ENCODE measurements around the gene NBPF15. TPM values are rescaled to one million over a fixed set of nuclear protein-coding genes. Genes with fewer than 3 reads are reported as not detected.
"Not testable (repeated sequence)": the region's sequence is repeated elsewhere in the genome, so short reads cannot be mapped to it uniquely, and the experiment has no call there.

Gene NBPF15
- total RNA-seq, 2 donors from 2014 or later = 98.8 to 125 TPM

DNA sequence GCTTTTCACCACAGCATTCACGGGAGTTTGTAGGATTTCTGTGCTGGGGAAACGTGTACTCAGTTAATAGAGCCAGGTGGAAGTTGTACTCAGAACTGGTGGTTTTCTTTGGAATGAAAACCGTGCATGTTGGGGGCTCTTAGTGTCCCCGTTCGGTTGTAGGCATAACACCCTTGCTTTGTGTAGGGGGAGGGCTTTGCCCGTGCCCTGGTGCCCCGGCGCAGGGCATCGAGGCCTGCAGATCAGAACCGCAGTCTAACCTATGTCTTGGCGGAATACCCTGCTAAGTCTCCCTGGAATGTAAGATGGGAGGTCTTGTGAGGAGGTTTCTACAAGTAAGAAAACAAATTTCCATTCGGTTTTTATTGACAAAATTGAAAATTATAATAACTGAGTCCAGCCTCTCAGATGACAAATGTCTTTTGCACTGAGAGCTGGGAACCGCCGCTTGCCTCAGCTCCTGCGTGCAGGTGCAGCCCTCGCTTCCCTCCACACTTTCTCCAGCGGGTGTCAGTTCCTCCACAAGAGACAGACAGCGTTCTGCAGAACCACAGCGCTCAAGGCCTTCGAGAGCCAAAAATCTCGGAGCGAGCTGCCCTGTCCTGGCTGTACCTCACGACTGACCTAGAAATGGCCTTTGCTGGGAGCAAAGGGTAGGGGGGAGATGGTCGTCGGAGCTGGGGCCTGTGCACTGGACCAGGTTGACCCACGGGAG, 47.9 kb downstream of the NBPF15 start:
- H3K4me1 Mint-ChIP-seq; DNase-seq; H3K27me3 Mint-ChIP-seq; H3K9me3 ChIP-seq (ENCODE audit: control insufficient read depth, low read length, poor library complexity, severe bottlenecking); H3K36me3 Mint-ChIP-seq (ENCODE audit: low read depth): not testable (repeated sequence)
- H3K4me3 Mint-ChIP-seq = peak overlapping the region; percentile 96
- peak overlapping the region; percentile 99 for H3K27ac Mint-ChIP-seq
- ATAC-seq = peak; percentile 12

DNA sequence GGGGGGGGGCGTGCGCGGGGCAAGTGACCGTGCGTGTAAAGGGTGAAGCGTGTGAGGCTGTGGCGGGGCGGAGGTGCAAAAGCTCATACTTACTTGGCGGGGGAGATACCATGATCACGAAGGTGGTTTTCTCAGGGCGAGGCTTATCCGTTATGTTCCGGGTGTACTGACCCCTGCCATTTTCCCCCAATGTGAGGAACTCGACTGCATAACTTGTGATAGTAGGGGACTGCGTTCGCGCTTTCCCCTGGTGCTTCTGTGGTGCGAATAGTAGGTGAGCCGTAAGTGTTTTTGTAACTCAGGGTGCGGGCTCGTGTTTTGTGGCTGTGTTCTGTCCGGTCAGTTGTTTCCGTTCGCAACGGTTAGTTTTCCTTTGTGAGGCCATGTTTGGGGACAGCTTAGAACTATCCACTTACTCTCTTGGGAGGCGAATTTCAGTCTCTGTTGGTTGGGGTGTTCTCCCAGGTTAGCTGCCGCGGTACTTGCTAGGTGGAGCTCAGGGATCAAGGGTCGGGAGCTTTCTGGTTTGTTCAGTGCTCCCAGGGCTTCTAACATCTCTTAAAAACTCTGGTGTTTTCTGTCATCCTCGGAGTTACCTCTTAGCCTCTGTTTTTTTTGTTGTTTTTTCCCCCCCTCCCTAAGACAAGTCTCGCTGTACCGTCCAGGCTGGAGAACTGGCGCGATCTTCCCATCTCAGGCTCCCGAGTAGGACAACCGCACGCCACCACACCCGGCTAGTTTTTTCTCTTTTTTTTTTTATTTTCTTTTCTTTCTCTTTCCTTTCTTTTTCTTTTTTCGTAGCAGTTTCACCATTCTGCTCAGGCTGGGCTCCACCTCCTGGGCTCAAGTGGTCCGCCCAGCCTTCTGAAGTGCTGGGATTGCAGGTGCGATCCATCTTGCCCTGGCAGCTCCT, 48.7 kb downstream of the NBPF15 start:
- Mint-ChIP-seq H3K4me3 (peak overlapping the region; percentile 96), H3K27ac (peak overlapping the region; percentile 99)
- ATAC-seq (peak; percentile 83), DNase-seq (peak; percentile 51 to 80 (median 69))
- H3K4me1 Mint-ChIP-seq; H3K9me3 ChIP-seq (ENCODE audit: control insufficient read depth, low read length, poor library complexity, severe bottlenecking); H3K36me3 Mint-ChIP-seq (ENCODE audit: low read depth); H3K27me3 Mint-ChIP-seq: not testable (repeated sequence)

DNA sequence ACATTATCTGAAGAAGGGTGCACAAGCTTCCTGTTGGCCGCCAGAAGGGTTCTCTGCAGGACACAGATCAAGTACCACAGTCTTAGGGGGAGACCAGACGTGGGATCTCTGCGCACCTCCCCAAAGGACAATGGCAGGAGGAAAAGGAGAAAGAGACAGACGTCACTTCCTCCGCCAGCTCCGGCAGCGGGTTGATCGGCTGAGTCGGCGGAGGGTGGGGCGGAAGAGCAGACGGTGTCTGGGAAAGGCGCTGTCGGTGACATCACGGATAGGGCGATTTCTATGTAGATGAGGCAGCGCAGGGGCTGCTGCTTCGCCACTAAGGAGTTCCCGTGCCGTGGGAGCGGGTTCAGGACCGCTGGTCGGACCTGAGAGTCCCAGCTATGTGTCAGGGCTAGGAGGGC, 49.4 kb downstream of the NBPF15 start:
- ATAC-seq (peak; percentile 60), DNase-seq (peak; percentile 56 to 74 (median 66))
- Mint-ChIP-seq H3K27ac (peak overlapping the region; percentile 99), H3K4me3 (peak overlapping the region; percentile 96)
- H3K4me1 Mint-ChIP-seq; H3K36me3 Mint-ChIP-seq (ENCODE audit: low read depth); H3K9me3 ChIP-seq (ENCODE audit: control insufficient read depth, low read length, poor library complexity, severe bottlenecking); H3K27me3 Mint-ChIP-seq: not testable (repeated sequence)

DNA sequence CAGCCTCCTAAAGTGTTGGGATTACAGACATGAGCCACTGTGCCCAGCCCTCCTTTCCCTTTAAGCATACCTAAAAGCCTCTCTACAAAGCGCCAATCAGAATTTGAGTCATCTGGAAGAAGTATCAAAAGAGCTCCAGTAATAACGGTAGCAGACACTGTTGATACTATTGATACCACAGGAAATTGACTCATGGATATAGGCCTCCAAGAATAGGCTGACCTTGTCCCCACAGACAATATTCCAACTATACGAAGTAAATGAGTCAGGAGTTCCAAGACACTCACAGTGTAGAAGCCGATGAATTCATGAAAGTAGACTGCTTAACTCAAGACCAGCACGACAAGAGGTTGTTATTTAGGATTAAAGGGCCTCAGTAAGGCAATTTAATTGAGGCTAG, 58.7 kb downstream of the NBPF15 start:
- ATAC-seq; H3K4me1 Mint-ChIP-seq; H3K27ac Mint-ChIP-seq; H3K36me3 Mint-ChIP-seq (ENCODE audit: low read depth); DNase-seq; H3K27me3 Mint-ChIP-seq; H3K9me3 ChIP-seq (ENCODE audit: control insufficient read depth, low read length, poor library complexity, severe bottlenecking); H3K4me3 Mint-ChIP-seq: not testable (repeated sequence)

DNA sequence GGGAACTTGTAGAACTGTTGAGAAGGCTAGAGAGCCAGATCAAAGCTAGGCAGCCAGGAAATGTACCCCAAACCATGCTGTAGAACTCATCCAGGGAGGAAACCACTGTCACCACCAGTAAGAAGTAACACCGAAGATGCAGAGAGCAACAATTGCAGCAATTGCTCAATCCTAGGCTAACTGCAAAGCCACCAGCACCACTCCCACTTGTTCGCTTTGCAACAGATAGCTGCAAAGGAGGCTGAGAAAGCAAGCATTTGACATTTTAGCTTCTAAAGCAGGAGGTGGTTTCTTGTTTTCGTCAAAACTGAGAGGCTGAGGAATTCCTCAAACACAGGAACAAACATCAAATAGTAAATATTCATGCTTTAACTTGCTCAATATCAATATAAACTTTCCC, 89.8 kb downstream of the NBPF15 start:
- not testable (repeated sequence) for H3K4me1 Mint-ChIP-seq; H3K9me3 ChIP-seq (ENCODE audit: control insufficient read depth, low read length, poor library complexity, severe bottlenecking); ATAC-seq; H3K27me3 Mint-ChIP-seq; H3K27ac Mint-ChIP-seq; H3K4me3 Mint-ChIP-seq; DNase-seq; H3K36me3 Mint-ChIP-seq (ENCODE audit: low read depth)

Other genes with a start within 250 kb of the NBPF15 start
- gene PPIAL4E, start 88.0 kb downstream of the NBPF15 start, total RNA-seq = under 1 TPM in 1 of 2 donors, not detected in 1; 0.87 TPM
- gene PPIAL4F, start 131.2 kb upstream of the NBPF15 start, total RNA-seq = not detected